HepG2 (cell line): ENCODE measurements around the gene FNDC3A. TPM values are rescaled to one million over a fixed set of nuclear protein-coding genes. Genes with fewer than 3 reads are reported as not detected.
A peak's percentile ranks its signal among the peaks of the same experiment; 100 is the strongest.

Experiments
- BRCA1 ChIP-seq: sonication (generic); formaldehyde crosslinking; IDR thresholded peaks from 2 replicates; pipeline ENCODE4 v1.4.0; 2020; ENCODE audit warnings: missing genetic modification reagents
- MXD4 ChIP-seq: IDR thresholded peaks from 2 replicates; pipeline ENCODE4 v1.6.1; 2016; ENCODE audit warnings: mild to moderate bottlenecking, missing biosample characterization, missing genetic modification reagents
- NR2F2 ChIP-seq: IDR thresholded peaks from 2 replicates; pipeline ENCODE4 v1.6.1; 2012; ENCODE audit warnings: low read depth, inconsistent platforms, borderline replicate concordance
- PHF20 ChIP-seq: sonication (generic); formaldehyde crosslinking; IDR thresholded peaks from 2 replicates; pipeline ENCODE4 v1.5.0; 2020; ENCODE audit warnings: mild to moderate bottlenecking, missing genetic modification reagents
- SMARCC2 ChIP-seq: fragments of 450-650 bp; IDR thresholded peaks from 2 replicates; pipeline ENCODE4 v1.6.1; 2017; ENCODE audit warnings: antibody characterized with exemption, mild to moderate bottlenecking
- SYNCRIP ChIP-seq: fragments of 200-400 bp; formaldehyde crosslinking; IDR thresholded peaks from 2 replicates; pipeline ENCODE4 v1.6.1; 2018; ENCODE audit warnings: mild to moderate bottlenecking, low read depth, low read length; ENCODE audit not compliant: insufficient read depth
- ZNF143 ChIP-seq: sonication (generic); formaldehyde crosslinking; IDR thresholded peaks from 2 replicates; pipeline ENCODE4 v1.4.0; 2020; ENCODE audit warnings: missing genetic modification reagents
- ZNF337 ChIP-seq: sonication (generic); formaldehyde crosslinking; IDR thresholded peaks from 2 replicates; pipeline ENCODE4 v1.5.1; 2020; ENCODE audit warnings: missing genetic modification reagents, low read depth, mild to moderate bottlenecking, borderline replicate concordance
- ZNF543 ChIP-seq: sonication (generic); formaldehyde crosslinking; IDR thresholded peaks from 2 replicates; pipeline ENCODE4 v1.4.0; 2020; ENCODE audit warnings: mild to moderate bottlenecking, missing genetic modification reagents
- ZNF615 ChIP-seq: sonication (generic); formaldehyde crosslinking; IDR thresholded peaks from 2 replicates; pipeline ENCODE4 v1.5.0; 2020; ENCODE audit warnings: mild to moderate bottlenecking, missing genetic modification reagents, borderline replicate concordance
- ZNF839 ChIP-seq: sonication (generic); formaldehyde crosslinking; IDR thresholded peaks from 2 replicates; pipeline ENCODE4 v1.4.0; 2020; ENCODE audit warnings: missing genetic modification reagents, mild to moderate bottlenecking, borderline replicate concordance
- polyA plus RNA-seq, 8 experiments: library from polyadenylated mRNA; depleted of rRNA in 3 of 8; stranded (reverse) in 7 of 8; unstranded in 1 of 8; fragments of >200 nt; fragmentation: Illumina TruSeq in 4 of 8; extraction: Trizol in 4 of 8; gene quantifications; 2 replicates each; pipeline versions ENCODE4 v1.2.1 to v1.2.3, GENCODE V29; 2011 to 2016; ENCODE audit warnings: low read depth in 4 of 8, missing spikeins in 1 of 8, mixed read lengths in 1 of 8; ENCODE audit not compliant: insufficient read depth in 1 of 8
- total RNA-seq, 5 experiments: library from RNA; depleted of rRNA; stranded (reverse); fragments of >200 nt; fragmentation: Illumina TruSeq; extraction: Trizol; gene quantifications; 2 replicates each; pipeline ENCODE4 v1.2.3, GENCODE V29; 2016; ENCODE audit warnings: low read depth in 1 of 5
- TF ChIP-seq, protein P1 (sequence below): sonication (generic); formaldehyde crosslinking; IDR thresholded peaks from 2 replicates; pipeline ENCODE4 v1.4.0; 2020; ENCODE audit warnings: missing genetic modification reagents
- TF ChIP-seq, protein P2 (sequence below): sonication (generic); formaldehyde crosslinking; IDR thresholded peaks from 2 replicates; pipeline ENCODE4 v1.8.1; 2023; ENCODE audit warnings: mild to moderate bottlenecking, moderate library complexity, missing genetic modification reagents
- TF ChIP-seq, protein P3 (sequence below): sonication (generic); formaldehyde crosslinking; IDR thresholded peaks from 2 replicates; pipeline ENCODE4 v1.8.0; 2022; ENCODE audit warnings: mild to moderate bottlenecking, missing genetic modification reagents, moderate library complexity
- TF ChIP-seq, protein P4 (sequence below): sonication (generic); formaldehyde crosslinking; IDR thresholded peaks from 2 replicates; pipeline ENCODE4 v1.4.0; 2020; ENCODE audit warnings: missing genetic modification reagents
- TF ChIP-seq, protein P5 (sequence below): IDR thresholded peaks from 2 replicates; pipeline ENCODE4 v1.6.1; 2012; ENCODE audit warnings: inconsistent platforms
- TF ChIP-seq, protein P6 (sequence below): sonication (generic); formaldehyde crosslinking; IDR thresholded peaks from 2 replicates; pipeline ENCODE4 v1.8.0; 2022; ENCODE audit warnings: low read depth, missing genetic modification reagents

FNDC3A gene
- total and polyA plus RNA-seq, 2 of the 13 experiments (the other 11 are each of a cell fraction or from before 2014, with no cell fraction given): 36.7 to 39.3 TPM

DNA sequence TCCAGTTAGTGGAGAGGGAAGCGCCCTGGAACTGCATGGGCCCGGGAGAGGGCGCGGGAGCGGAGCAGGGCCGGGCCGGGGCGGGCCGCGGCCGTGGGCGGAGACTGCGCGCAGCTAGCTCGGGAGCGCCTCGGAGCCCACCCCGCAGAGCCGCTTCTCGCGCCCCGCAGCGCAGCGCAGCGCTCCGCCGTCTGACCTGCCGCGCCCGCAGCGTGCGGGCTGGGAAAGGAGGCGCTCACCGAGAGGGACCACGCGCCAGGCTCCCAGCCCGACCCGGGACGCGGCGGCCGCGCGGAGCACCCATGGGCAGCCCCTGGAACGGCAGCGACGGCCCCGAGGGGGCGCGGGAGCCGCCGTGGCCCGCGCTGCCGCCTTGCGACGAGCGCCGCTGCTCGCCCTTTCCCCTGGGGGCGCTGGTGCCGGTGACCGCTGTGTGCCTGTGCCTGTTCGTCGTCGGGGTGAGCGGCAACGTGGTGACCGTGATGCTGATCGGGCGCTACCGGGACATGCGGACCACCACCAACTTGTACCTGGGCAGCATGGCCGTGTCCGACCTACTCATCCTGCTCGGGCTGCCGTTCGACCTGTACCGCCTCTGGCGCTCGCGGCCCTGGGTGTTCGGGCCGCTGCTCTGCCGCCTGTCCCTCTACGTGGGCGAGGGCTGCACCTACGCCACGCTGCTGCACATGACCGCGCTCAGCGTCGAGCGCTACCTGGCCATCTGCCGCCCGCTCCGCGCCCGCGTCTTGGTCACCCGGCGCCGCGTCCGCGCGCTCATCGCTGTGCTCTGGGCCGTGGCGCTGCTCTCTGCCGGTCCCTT is 244.5 kb downstream of the FNDC3A start, which contains the start of gene MLNR (continued):
- TF ChIP-seq SYNCRIP: no peak
- no peak for TF ChIP-seq ZNF615 (CRISPR knock-in tag)
- TF ChIP-seq, protein P1, sequence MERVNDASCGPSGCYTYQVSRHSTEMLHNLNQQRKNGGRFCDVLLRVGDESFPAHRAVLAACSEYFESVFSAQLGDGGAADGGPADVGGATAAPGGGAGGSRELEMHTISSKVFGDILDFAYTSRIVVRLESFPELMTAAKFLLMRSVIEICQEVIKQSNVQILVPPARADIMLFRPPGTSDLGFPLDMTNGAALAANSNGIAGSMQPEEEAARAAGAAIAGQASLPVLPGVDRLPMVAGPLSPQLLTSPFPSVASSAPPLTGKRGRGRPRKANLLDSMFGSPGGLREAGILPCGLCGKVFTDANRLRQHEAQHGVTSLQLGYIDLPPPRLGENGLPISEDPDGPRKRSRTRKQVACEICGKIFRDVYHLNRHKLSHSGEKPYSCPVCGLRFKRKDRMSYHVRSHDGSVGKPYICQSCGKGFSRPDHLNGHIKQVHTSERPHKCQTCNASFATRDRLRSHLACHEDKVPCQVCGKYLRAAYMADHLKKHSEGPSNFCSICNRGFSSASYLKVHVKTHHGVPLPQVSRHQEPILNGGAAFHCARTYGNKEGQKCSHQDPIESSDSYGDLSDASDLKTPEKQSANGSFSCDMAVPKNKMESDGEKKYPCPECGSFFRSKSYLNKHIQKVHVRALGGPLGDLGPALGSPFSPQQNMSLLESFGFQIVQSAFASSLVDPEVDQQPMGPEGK (CRISPR knock-in tag): 0 out of 2 replicates have a peak, but pooled peaks have one; percentile 19
- TF ChIP-seq, protein P2, sequence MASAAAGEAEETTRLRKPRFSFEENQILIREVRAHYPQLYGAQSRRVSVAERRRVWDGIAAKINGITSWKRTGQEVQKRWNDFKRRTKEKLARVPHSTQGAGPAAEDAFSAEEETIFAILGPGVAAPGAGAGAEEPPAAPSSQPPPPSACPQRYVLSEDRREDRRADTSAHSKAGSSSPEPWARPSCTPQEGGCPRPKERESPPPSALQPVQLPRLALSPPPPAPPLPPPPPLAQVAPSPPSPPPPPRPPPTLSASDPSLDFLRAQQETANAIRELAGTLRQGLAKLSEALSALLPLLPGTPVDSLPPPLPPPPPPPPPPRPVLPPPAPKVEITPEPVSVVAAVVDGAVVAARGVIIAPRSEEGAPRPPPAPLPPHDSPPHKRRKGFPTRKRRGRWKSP: peak; percentile 91; the same call in 1 of the 2 replicates
- TF ChIP-seq, protein P3, sequence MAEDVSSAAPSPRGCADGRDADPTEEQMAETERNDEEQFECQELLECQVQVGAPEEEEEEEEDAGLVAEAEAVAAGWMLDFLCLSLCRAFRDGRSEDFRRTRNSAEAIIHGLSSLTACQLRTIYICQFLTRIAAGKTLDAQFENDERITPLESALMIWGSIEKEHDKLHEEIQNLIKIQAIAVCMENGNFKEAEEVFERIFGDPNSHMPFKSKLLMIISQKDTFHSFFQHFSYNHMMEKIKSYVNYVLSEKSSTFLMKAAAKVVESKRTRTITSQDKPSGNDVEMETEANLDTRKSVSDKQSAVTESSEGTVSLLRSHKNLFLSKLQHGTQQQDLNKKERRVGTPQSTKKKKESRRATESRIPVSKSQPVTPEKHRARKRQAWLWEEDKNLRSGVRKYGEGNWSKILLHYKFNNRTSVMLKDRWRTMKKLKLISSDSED: peak; percentile 66; the same call in 1 of the 2 replicates
- no peak for TF ChIP-seq BRCA1
- TF ChIP-seq PHF20: no peak
- TF ChIP-seq NR2F2: no peak
- no peak for TF ChIP-seq ZNF839
- TF ChIP-seq, protein P4, sequence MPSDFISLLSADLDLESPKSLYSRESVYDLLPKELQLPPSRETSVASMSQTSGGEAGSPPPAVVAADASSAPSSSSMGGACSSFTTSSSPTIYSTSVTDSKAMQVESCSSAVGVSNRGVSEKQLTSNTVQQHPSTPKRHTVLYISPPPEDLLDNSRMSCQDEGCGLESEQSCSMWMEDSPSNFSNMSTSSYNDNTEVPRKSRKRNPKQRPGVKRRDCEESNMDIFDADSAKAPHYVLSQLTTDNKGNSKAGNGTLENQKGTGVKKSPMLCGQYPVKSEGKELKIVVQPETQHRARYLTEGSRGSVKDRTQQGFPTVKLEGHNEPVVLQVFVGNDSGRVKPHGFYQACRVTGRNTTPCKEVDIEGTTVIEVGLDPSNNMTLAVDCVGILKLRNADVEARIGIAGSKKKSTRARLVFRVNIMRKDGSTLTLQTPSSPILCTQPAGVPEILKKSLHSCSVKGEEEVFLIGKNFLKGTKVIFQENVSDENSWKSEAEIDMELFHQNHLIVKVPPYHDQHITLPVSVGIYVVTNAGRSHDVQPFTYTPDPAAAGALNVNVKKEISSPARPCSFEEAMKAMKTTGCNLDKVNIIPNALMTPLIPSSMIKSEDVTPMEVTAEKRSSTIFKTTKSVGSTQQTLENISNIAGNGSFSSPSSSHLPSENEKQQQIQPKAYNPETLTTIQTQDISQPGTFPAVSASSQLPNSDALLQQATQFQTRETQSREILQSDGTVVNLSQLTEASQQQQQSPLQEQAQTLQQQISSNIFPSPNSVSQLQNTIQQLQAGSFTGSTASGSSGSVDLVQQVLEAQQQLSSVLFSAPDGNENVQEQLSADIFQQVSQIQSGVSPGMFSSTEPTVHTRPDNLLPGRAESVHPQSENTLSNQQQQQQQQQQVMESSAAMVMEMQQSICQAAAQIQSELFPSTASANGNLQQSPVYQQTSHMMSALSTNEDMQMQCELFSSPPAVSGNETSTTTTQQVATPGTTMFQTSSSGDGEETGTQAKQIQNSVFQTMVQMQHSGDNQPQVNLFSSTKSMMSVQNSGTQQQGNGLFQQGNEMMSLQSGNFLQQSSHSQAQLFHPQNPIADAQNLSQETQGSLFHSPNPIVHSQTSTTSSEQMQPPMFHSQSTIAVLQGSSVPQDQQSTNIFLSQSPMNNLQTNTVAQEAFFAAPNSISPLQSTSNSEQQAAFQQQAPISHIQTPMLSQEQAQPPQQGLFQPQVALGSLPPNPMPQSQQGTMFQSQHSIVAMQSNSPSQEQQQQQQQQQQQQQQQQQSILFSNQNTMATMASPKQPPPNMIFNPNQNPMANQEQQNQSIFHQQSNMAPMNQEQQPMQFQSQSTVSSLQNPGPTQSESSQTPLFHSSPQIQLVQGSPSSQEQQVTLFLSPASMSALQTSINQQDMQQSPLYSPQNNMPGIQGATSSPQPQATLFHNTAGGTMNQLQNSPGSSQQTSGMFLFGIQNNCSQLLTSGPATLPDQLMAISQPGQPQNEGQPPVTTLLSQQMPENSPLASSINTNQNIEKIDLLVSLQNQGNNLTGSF (CRISPR knock-in tag): peak; percentile 22; the same call in 1 of the 2 replicates
- no peak for TF ChIP-seq MXD4
- TF ChIP-seq ZNF337 (CRISPR knock-in tag): no peak
- TF ChIP-seq, protein P5, sequence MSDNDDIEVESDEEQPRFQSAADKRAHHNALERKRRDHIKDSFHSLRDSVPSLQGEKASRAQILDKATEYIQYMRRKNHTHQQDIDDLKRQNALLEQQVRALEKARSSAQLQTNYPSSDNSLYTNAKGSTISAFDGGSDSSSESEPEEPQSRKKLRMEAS: peak; percentile 85
- 0 out of 2 replicates have a peak, but pooled peaks have one; percentile 5 for TF ChIP-seq ZNF143 (CRISPR knock-in tag)
- TF ChIP-seq, protein P6, sequence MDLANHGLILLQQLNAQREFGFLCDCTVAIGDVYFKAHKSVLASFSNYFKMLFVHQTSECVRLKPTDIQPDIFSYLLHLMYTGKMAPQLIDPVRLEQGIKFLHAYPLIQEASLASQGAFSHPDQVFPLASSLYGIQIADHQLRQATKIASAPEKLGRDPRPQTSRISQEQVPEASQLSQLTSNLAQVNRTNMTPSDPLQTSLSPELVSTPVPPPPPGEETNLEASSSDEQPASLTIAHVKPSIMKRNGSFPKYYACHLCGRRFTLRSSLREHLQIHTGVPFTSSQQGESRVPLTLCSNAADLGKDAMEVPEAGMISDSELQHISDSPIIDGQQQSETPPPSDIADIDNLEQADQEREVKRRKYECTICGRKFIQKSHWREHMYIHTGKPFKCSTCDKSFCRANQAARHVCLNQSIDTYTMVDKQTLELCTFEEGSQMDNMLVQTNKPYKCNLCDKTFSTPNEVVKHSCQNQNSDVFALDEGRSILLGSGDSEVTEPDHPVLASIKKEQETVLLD: 0 out of 2 replicates have a peak, but pooled peaks have one; percentile 46
- TF ChIP-seq SMARCC2: no peak
- TF ChIP-seq ZNF543 (CRISPR knock-in tag): no peak
